ENCODE data around the gene TSHZ2.

- TF ChIP-seq POLR2AphosphoS5 (IDR thresholded peaks at IDR 0.05): no peak
- no peak for TF ChIP-seq CTCF (IDR thresholded peaks at IDR 0.05)
- no peak for TF ChIP-seq POLR2A (IDR thresholded peaks at IDR 0.05)
Measured at GRCh38 chr20:53334861-53335260, 362.7 kb downstream of the TSHZ2 start.
